ENCODE data around the gene TPRN. TPM values are rescaled to one million over a fixed set of nuclear protein-coding genes. Genes with fewer than 3 reads are reported as not detected.

Gene TPRN
- total and polyA plus RNA-seq, 9 of the 15 experiments (the other 6 are each of a cell fraction or from before 2014, with no cell fraction given): 0.31 to 31.9 (median 4.4) TPM

DNA sequence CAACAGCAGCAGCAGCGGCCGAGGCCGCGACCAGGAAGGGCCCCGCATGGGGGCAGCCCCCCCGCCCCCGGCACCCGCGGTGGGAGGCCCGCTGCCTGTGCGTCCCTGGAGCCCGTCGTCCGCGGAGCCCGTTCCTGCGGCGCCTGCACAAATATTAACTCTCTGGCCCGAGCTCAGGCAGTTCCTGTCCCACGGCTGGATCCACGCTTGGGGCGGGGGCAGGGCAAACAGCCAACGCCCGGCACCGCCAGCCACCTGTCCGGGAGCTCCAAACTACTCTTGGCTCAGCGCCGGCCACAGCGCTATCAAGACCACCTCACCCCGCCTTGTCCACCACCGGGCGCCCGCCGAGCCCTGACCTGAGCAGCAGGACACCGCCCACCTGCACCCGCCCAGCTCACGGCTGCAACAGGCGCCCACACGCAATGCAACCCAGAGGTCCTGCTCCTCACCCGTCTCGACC is 30.6 kb downstream of the TPRN start, which contains the start of gene LRRC26:
Gene LRRC26, minus strand, starts transcription at position 156 of the 463 bp plus-strand sequence. Its CDS starts 108 bp downstream, at position 48.
- no TSS peak for BruUV-seq (replicated peaks)
- H3K4me2 ChIP-seq (ENCODE audit: insufficient read depth, low read length): 0 out of 2 replicates have a peak within 1 kb of the TSS, but pooled peaks have one; percentile 5

More for the DNA sequence above, 30.6 kb downstream of the TPRN start, which contains the start of gene LRRC26:
- peak within 1 kb of the TSS in 1 of 2 experiments; percentile 78; a peak in 1 of 4 replicates for H3K9ac ChIP-seq (ENCODE audit: insufficient read depth in 1 of 2, low read depth in 2 of 2, low read length in 2 of 2)
- peak within 1 kb of the TSS; percentile 13; the same call in 1 of the 2 replicates for H3K4me3 ChIP-seq
- CTCF ChIA-PET (ENCODE audit: low intra/inter-chr PET ratio): no interaction called here
- H3K9me1 ChIP-seq (ENCODE audit: control insufficient read depth, insufficient read depth, low read length): no peaks in the 10 kb centered on the region
- ATAC-seq (no peak), FAIRE-seq (no peak), DNase-seq (ENCODE audit: extremely low read depth in 1 of 4, low spot score in 3 of 4) (peak in 1 of 4 experiments; percentile 25)
- peaks cover 0 to 97% of the 10 kb centered on the region in 2 experiments; a peak in 2 of 5 replicates for H3K4me1 ChIP-seq (replicated peaks in 1 of 2; ENCODE audit: control insufficient read depth in 2 of 2, insufficient read depth in 2 of 2, low read length in 2 of 2)
- TF ChIP-seq PCBP1 (IDR thresholded peaks at IDR 0.05; ENCODE audit: low read depth, low read length, poor library complexity, severe bottlenecking) (peak; percentile 49), CREM (IDR thresholded peaks at IDR 0.05; ENCODE audit: low read depth) (no peak), VEZF1 (CRISPR knock-in tag; IDR thresholded peaks at IDR 0.05) (0 out of 2 replicates have a peak, but pooled peaks have one; percentile 16), ZNF316 (IDR thresholded peaks at IDR 0.05) (no peak), ZNF785 (CRISPR knock-in tag; IDR thresholded peaks at IDR 0.05) (no peak), TAF1 (IDR thresholded peaks at IDR 0.05; ENCODE audit: control insufficient read depth, extremely low read depth, insufficient read depth, low read length, severe bottlenecking) (no peak)
- H3K27me3 ChIP-seq (ENCODE audit: control insufficient read depth in 2 of 2, insufficient read depth in 2 of 2, low read length in 2 of 2): peaks cover 29 to 47% of the 10 kb centered on the region in 2 experiments; a peak in 4 of 5 replicates
- POLR2A ChIA-PET: interaction anchor here (0.6 kb wide), 2 partner anchors 107 to 454 kb away, joined by 3 to 4 read pairs; partner anchors contain the start of gene TOR4A
- no peak within 1 kb of the TSS for H2AFZ ChIP-seq (ENCODE audit: low read depth, low read length)
- WGBS (ENCODE audit: insufficient coverage, low coverage, missing lambda C conversion rate): 7% methylated on average over 34 of the region's 41 CpGs
- H3K9me3 ChIP-seq (replicated peaks; ENCODE audit: control insufficient read depth, insufficient read depth, low read depth, low read length): no peaks in the 10 kb centered on the region
- no peaks in the 10 kb centered on the region for H3K79me2 ChIP-seq (ENCODE audit: control insufficient read depth, insufficient read depth, low read length)
- intact Hi-C loops (cut with micrococcal nuclease): no loop called here
- no peak within 1 kb of the TSS for H3K27ac ChIP-seq (ENCODE audit: extremely low read depth, low read depth, low read length)
- in situ Hi-C loops (cut with MboI): no loop called here
- peaks cover 3% of the 10 kb centered on the region; the same call in 1 of the 2 replicates for H4K20me1 ChIP-seq (replicated peaks; ENCODE audit: control insufficient read depth, insufficient read depth, low read length)
- no peaks in the 10 kb centered on the region for H3K36me3 ChIP-seq (ENCODE audit: control insufficient read depth, insufficient read depth, low read length)
